GM18861 (cell line): Measurements from ENCODE around the gene ZNF563.
"Not testable (repeated sequence)": the region's sequence is repeated elsewhere in the genome, so short reads cannot be mapped to it uniquely, and the experiment has no call there.

Experiments
- ATAC-seq: cut with Tn5 transposase; IDR thresholded peaks from one replicate; pipeline ENCODE4 v1.9.1; 2021; ENCODE audit not compliant: unreplicated experiment

The ZNF563 gene

GRCh38 chr19:12333162-12334159 lies at the start of gene ZNF563:
ZNF563 (minus strand) TSS chr19:12333633; CDS start chr19:12333482, 151 bp downstream.
- ATAC-seq, result peak; percentile 73

- no peak for ATAC-seq
These were observed 47.0 kb upstream of the ZNF563 start for GRCh38 chr19:12380444-12380737.

GRCh38 chr19:12379732-12380443 lies 46.5 kb upstream of the ZNF563 start:
- ATAC-seq, result no peak

GRCh38 chr19:12374026-12374425 lies 40.6 kb upstream of the ZNF563 start:
- ATAC-seq, result no peak

GRCh38 chr19:12365236-12366162 lies 32.1 kb upstream of the ZNF563 start, which contains the start of gene ZNF442:
ZNF442 (minus strand) TSS chr19:12365683; CDS start chr19:12363631, 2,052 bp downstream.
- peak; percentile 88 for ATAC-seq

GRCh38 chr19:12364391-12365235 lies 31.2 kb upstream of the ZNF563 start:
- ATAC-seq, result no peak

- not testable (repeated sequence) for ATAC-seq
These were observed 28.8 kb upstream of the ZNF563 start for GRCh38 chr19:12362236-12362635.

- ATAC-seq, result no peak
These were observed 19.9 kb upstream of the ZNF563 start for GRCh38 chr19:12353375-12353774.

GRCh38 chr19:12350890-12351197 lies 17.4 kb upstream of the ZNF563 start:
- ATAC-seq, result no peak

GRCh38 chr19:12350185-12350889 lies 16.9 kb upstream of the ZNF563 start:
- ATAC-seq, result no peak

GRCh38 chr19:12346896-12347295 lies 13.5 kb upstream of the ZNF563 start:
- ATAC-seq, result no peak

GRCh38 chr19:12345197-12345596 lies 11.8 kb upstream of the ZNF563 start:
- ATAC-seq, result no peak

GRCh38 chr19:12331211-12331941 lies 2.1 kb downstream of the ZNF563 start:
- ATAC-seq, result peak; percentile 31

- no peak for ATAC-seq
These were observed 3.1 kb downstream of the ZNF563 start for GRCh38 chr19:12330340-12330739.

GRCh38 chr19:12325690-12326089 lies 7.7 kb downstream of the ZNF563 start:
- no peak for ATAC-seq

GRCh38 chr19:12318782-12319413 lies 14.5 kb downstream of the ZNF563 start:
- ATAC-seq, result no peak

GRCh38 chr19:12314553-12314952 lies 18.9 kb downstream of the ZNF563 start:
- no peak for ATAC-seq

- ATAC-seq, result not testable (repeated sequence)
These were observed 24.5 kb downstream of the ZNF563 start for GRCh38 chr19:12308891-12309290.
